IPS-15b (cell line): ENCODE results near the gene KCNH2.

ENCODE experiments used
- H3K27me3 ChIP-seq: one replicate; pipeline ENCODE4 v1.6.1; 2013; ENCODE audit warnings: low read length; ENCODE audit not compliant: control insufficient read depth, insufficient read depth
- H3K36me3 ChIP-seq: one replicate; pipeline ENCODE4 v1.6.1; 2013; ENCODE audit warnings: low read length; ENCODE audit not compliant: control insufficient read depth, insufficient read depth
- H3K4me1 ChIP-seq: one replicate; pipeline ENCODE4 v1.6.1; 2013; ENCODE audit warnings: mild to moderate bottlenecking, low read length; ENCODE audit not compliant: control insufficient read depth, insufficient read depth
- H3K4me3 ChIP-seq: one replicate; pipeline ENCODE4 v1.5.1; 2013; ENCODE audit warnings: low read depth, low read length
- H3K9ac ChIP-seq: one replicate; pipeline ENCODE4 v1.6.1; 2013; ENCODE audit warnings: low read depth, mild to moderate bottlenecking, low read length
- H3K9me3 ChIP-seq: one replicate; pipeline ENCODE4 v1.6.1; 2013; ENCODE audit warnings: mild to moderate bottlenecking, low read length; ENCODE audit not compliant: control insufficient read depth, insufficient read depth

The KCNH2 gene

GRCh38 chr7:151010307-151011096, 32.4 kb upstream of the KCNH2 start:
- Histone ChIP-seq H3K9me3 (no peaks in the 10 kb centered on the region), H3K36me3 (no peaks in the 10 kb centered on the region), H3K4me3 (no peak overlapping the region), H3K27me3 (peaks cover 17% of the 10 kb centered on the region), H3K4me1 (peaks cover 4% of the 10 kb centered on the region), H3K9ac (no peak overlapping the region)

GRCh38 chr7:151010037-151010306, 31.9 kb upstream of the KCNH2 start:
- no peak overlapping the region for H3K9ac ChIP-seq
- H3K4me3 ChIP-seq, result no peak overlapping the region
- no peaks in the 10 kb centered on the region for H3K9me3 ChIP-seq
- H3K4me1 ChIP-seq, result peaks cover 4% of the 10 kb centered on the region
- no peaks in the 10 kb centered on the region for H3K36me3 ChIP-seq
- peaks cover 12% of the 10 kb centered on the region for H3K27me3 ChIP-seq

- no peak overlapping the region for H3K9ac ChIP-seq
- peaks cover 10% of the 10 kb centered on the region for H3K27me3 ChIP-seq
- H3K4me3 ChIP-seq, result no peak overlapping the region
- no peaks in the 10 kb centered on the region for H3K36me3 ChIP-seq
- H3K4me1 ChIP-seq, result peaks cover 4% of the 10 kb centered on the region
- H3K9me3 ChIP-seq, result no peaks in the 10 kb centered on the region
Measured at GRCh38 chr7:151009327-151010036, 31.4 kb upstream of the KCNH2 start.

GRCh38 chr7:151008511-151009323, 30.6 kb upstream of the KCNH2 start:
- peaks cover 6% of the 10 kb centered on the region for H3K27me3 ChIP-seq
- H3K4me1 ChIP-seq, result peaks cover 4% of the 10 kb centered on the region
- peak overlapping the region; percentile 23 for H3K4me3 ChIP-seq
- no peaks in the 10 kb centered on the region for H3K36me3 ChIP-seq
- no peaks in the 10 kb centered on the region for H3K9me3 ChIP-seq
- no peak overlapping the region for H3K9ac ChIP-seq

GRCh38 chr7:151008143-151008510, 30.0 kb upstream of the KCNH2 start:
- Histone ChIP-seq H3K4me3 (peak overlapping the region; percentile 23), H3K36me3 (no peaks in the 10 kb centered on the region), H3K9me3 (no peaks in the 10 kb centered on the region), H3K4me1 (peaks cover 4% of the 10 kb centered on the region), H3K27me3 (peaks cover 6% of the 10 kb centered on the region), H3K9ac (no peak overlapping the region)

- Histone ChIP-seq H3K27me3 (peaks cover 4% of the 10 kb centered on the region), H3K4me3 (no peak overlapping the region), H3K9ac (no peak overlapping the region), H3K9me3 (no peaks in the 10 kb centered on the region), H3K36me3 (no peaks in the 10 kb centered on the region), H3K4me1 (peaks cover 3% of the 10 kb centered on the region)
Measured at GRCh38 chr7:151007469-151007898, 29.4 kb upstream of the KCNH2 start.

GRCh38 chr7:151006590-151007300, 28.6 kb upstream of the KCNH2 start:
- Histone ChIP-seq H3K9ac (no peak overlapping the region), H3K4me1 (no peaks in the 10 kb centered on the region)

GRCh38 chr7:151005566-151005965, 27.4 kb upstream of the KCNH2 start:
- Histone ChIP-seq H3K4me1 (no peaks in the 10 kb centered on the region), H3K36me3 (no peaks in the 10 kb centered on the region), H3K4me3 (no peak overlapping the region), H3K9ac (no peak overlapping the region), H3K9me3 (no peaks in the 10 kb centered on the region), H3K27me3 (no peaks in the 10 kb centered on the region)

More at GRCh38 chr7:151006590-151007300, 28.6 kb upstream of the KCNH2 start:
- H3K27me3 ChIP-seq, result no peaks in the 10 kb centered on the region
- H3K4me3 ChIP-seq, result no peak overlapping the region
- H3K9me3 ChIP-seq, result no peaks in the 10 kb centered on the region
- no peaks in the 10 kb centered on the region for H3K36me3 ChIP-seq

GRCh38 chr7:151003572-151003971, 25.5 kb upstream of the KCNH2 start:
- Histone ChIP-seq H3K9me3 (no peaks in the 10 kb centered on the region), H3K4me3 (no peak overlapping the region), H3K4me1 (no peaks in the 10 kb centered on the region), H3K27me3 (no peaks in the 10 kb centered on the region), H3K36me3 (no peaks in the 10 kb centered on the region), H3K9ac (no peak overlapping the region)

- H3K36me3 ChIP-seq, result no peaks in the 10 kb centered on the region
- no peaks in the 10 kb centered on the region for H3K4me1 ChIP-seq
- no peaks in the 10 kb centered on the region for H3K9me3 ChIP-seq
- no peak overlapping the region for H3K9ac ChIP-seq
- no peak overlapping the region for H3K4me3 ChIP-seq
- no peaks in the 10 kb centered on the region for H3K27me3 ChIP-seq
Measured at GRCh38 chr7:151001546-151001945, 23.4 kb upstream of the KCNH2 start.

- Histone ChIP-seq H3K4me1 (no peaks in the 10 kb centered on the region), H3K36me3 (no peaks in the 10 kb centered on the region), H3K4me3 (no peak overlapping the region), H3K9me3 (no peaks in the 10 kb centered on the region), H3K9ac (no peak overlapping the region), H3K27me3 (no peaks in the 10 kb centered on the region)
Measured at GRCh38 chr7:151000897-151001495, 22.9 kb upstream of the KCNH2 start.
